Measurements from ENCODE around the gene KLRC2. TPM values are rescaled to one million over a fixed set of nuclear protein-coding genes. Genes with fewer than 3 reads are reported as not detected.
"Not testable (repeated sequence)": the region's sequence is repeated elsewhere in the genome, so short reads cannot be mapped to it uniquely, and the experiment has no call there.

The KLRC2 gene
- total and polyA plus RNA-seq, 2 of the 4 experiments (the other 2 are of a cell fraction), result not detected

DNA sequence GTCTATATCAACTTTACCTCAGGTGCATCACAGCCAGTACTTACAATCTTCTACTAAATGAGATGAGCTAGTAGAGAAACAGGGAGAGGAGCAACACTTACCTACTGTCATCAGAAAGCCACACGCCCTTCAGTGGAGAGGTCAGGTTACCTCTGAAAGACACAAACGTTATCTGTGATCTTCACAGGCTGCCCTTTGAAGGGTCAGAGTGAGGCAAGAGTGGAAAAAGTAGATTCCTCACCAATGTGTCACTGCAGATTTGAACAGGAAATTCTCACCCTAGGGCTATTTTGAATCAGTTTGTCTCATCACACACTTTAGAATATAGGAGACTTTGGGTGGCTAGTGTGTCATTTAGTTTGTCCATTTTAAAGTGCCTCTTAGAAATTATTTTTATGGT lies 1.8 kb upstream of the KLRC2 start:
- H4K20me1 ChIP-seq (ENCODE audit: insufficient read depth, low read length); H3K56ac ChIP-seq (ENCODE audit: extremely low read depth, insufficient read depth, low read length); H2BK20ac ChIP-seq (ENCODE audit: low read depth, low read length); intact Hi-C loops (cut with micrococcal nuclease); in situ Hi-C loops (cut with MboI; ENCODE audit: low sequenced_read_pairs); H3K4me3 ChIP-seq (ENCODE audit: insufficient read depth, low read depth, low read length); POLR2A ChIA-PET (ENCODE audit: unreplicated experiment); H3K4me1 ChIP-seq (ENCODE audit: control insufficient read depth, insufficient read depth, low read length); CTCF ChIA-PET; H4K91ac ChIP-seq (ENCODE audit: insufficient read depth, low read depth, low read length); H3K79me1 ChIP-seq (ENCODE audit: low read depth in 1 of 2, low read length in 2 of 2); H2BK15ac ChIP-seq (ENCODE audit: low read depth, low read length); H2AFZ ChIP-seq (replicated peaks; ENCODE audit: low read length, poor library complexity); H2BK120ac ChIP-seq (ENCODE audit: low read depth, low read length); H3K27ac ChIP-seq (ENCODE audit: insufficient read depth, low read length); H3K27me3 ChIP-seq (ENCODE audit: control insufficient read depth, insufficient read depth, low read length); H2AK5ac ChIP-seq (ENCODE audit: low read depth, low read length); H3K9ac ChIP-seq (ENCODE audit: low read depth, low read length); H3K9me3 ChIP-seq (ENCODE audit: control insufficient read depth, insufficient read depth, low read length); ATAC-seq (ENCODE audit: low read depth); BruUV-seq (replicated peaks); H2AK9ac ChIP-seq (replicated peaks; ENCODE audit: low read depth, low read length, poor library complexity); H3K36me3 ChIP-seq (ENCODE audit: control insufficient read depth, insufficient read depth, low read length); H3K14ac ChIP-seq (replicated peaks; ENCODE audit: low read depth, low read length); H3K18ac ChIP-seq (ENCODE audit: low read depth, low read length); H4K8ac ChIP-seq (ENCODE audit: low read depth in 2 of 2, low read length in 2 of 2); H3K4me2 ChIP-seq (ENCODE audit: low read depth, low read length); H4K5ac ChIP-seq (ENCODE audit: low read depth, low read length); H2BK5ac ChIP-seq (ENCODE audit: low read depth, low read length, poor library complexity, severe bottlenecking); H3K9me1 ChIP-seq (ENCODE audit: insufficient read depth, low read length); dilution Hi-C loops (cut with HindIII; ENCODE audit: low sequenced_read_pairs, unreplicated experiment); H3K23ac ChIP-seq (ENCODE audit: low read depth, low read length); DNase-seq; H3K4ac ChIP-seq (ENCODE audit: low read depth, low read length): not testable (repeated sequence)
- no CpG with 5 or more reads among the region's 2 CpGs for WGBS, 2 experiments (ENCODE audit: extremely low coverage in 2 of 2, insufficient read length in 1 of 2)

DNA sequence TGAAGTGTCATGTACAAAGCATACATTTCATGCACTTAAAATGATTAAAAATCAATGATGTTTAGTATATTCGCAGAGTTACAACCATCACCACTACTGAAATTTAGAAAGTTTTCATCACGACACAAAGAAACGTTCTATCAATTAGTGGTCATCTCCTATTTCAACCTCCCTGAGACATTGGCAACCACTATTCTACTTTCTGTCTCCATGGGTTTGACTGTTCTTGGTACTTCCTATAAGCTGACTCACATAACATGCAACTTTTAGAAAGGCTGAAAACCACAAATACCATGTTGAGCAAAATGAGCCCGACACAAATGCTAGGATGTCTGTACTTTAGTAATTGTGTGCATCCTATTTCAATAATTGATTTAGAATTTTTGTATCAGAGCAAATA lies 5.2 kb downstream of the KLRC2 start:
- H3K4me2 ChIP-seq (ENCODE audit: low read depth, low read length); H3K27me3 ChIP-seq (ENCODE audit: control insufficient read depth, insufficient read depth, low read length); H2AFZ ChIP-seq (replicated peaks; ENCODE audit: low read length, poor library complexity); H3K23ac ChIP-seq (ENCODE audit: low read depth, low read length); H2BK15ac ChIP-seq (ENCODE audit: low read depth, low read length); BruUV-seq (replicated peaks); intact Hi-C loops (cut with micrococcal nuclease); H3K9ac ChIP-seq (ENCODE audit: low read depth, low read length); in situ Hi-C loops (cut with MboI; ENCODE audit: low sequenced_read_pairs); H3K9me1 ChIP-seq (ENCODE audit: insufficient read depth, low read length); H3K79me1 ChIP-seq (ENCODE audit: low read depth in 1 of 2, low read length in 2 of 2); ATAC-seq (ENCODE audit: low read depth); H3K18ac ChIP-seq (ENCODE audit: low read depth, low read length); H4K8ac ChIP-seq (ENCODE audit: low read depth in 2 of 2, low read length in 2 of 2); H2AK5ac ChIP-seq (ENCODE audit: low read depth, low read length); DNase-seq; H4K91ac ChIP-seq (ENCODE audit: insufficient read depth, low read depth, low read length); H3K9me3 ChIP-seq (ENCODE audit: control insufficient read depth, insufficient read depth, low read length); H3K4ac ChIP-seq (ENCODE audit: low read depth, low read length); H3K4me1 ChIP-seq (ENCODE audit: control insufficient read depth, insufficient read depth, low read length); H4K20me1 ChIP-seq (ENCODE audit: insufficient read depth, low read length); H2BK120ac ChIP-seq (ENCODE audit: low read depth, low read length); H4K5ac ChIP-seq (ENCODE audit: low read depth, low read length); H2BK20ac ChIP-seq (ENCODE audit: low read depth, low read length); CTCF ChIA-PET; dilution Hi-C loops (cut with HindIII; ENCODE audit: low sequenced_read_pairs, unreplicated experiment); H2BK5ac ChIP-seq (ENCODE audit: low read depth, low read length, poor library complexity, severe bottlenecking); H2AK9ac ChIP-seq (replicated peaks; ENCODE audit: low read depth, low read length, poor library complexity); POLR2A ChIA-PET (ENCODE audit: unreplicated experiment); H3K4me3 ChIP-seq (ENCODE audit: insufficient read depth, low read depth, low read length); H3K36me3 ChIP-seq (ENCODE audit: control insufficient read depth, insufficient read depth, low read length); H3K27ac ChIP-seq (ENCODE audit: insufficient read depth, low read length); H3K56ac ChIP-seq (ENCODE audit: extremely low read depth, insufficient read depth, low read length); H3K14ac ChIP-seq (replicated peaks; ENCODE audit: low read depth, low read length): not testable (repeated sequence)
- no CpG with 5 or more reads among the region's 4 CpGs for WGBS, 2 experiments (ENCODE audit: extremely low coverage in 2 of 2, insufficient read length in 1 of 2)

Data from IMR-90 (cell line).